DOHH2 (cell line): ENCODE measurements around the gene FAM78B.

Experiments used
- H3F3A ChIP-seq: fragments of 200-600 bp; sonication (generic), shearing (Covaris generic); 2 replicates; pipeline ENCODE4 v1.6.0; 2016; ENCODE audit warnings: antibody characterized with exemption, mild to moderate bottlenecking; ENCODE audit not compliant: control insufficient read depth, insufficient read depth
- H3K27ac ChIP-seq: fragments of 200-600 bp; sonication (generic); 2 replicates; pipeline ENCODE4 v1.5.1; 2014; ENCODE audit warnings: low read depth, mild to moderate bottlenecking, low read length, moderate library complexity
- H3K27me3 ChIP-seq: fragments of 200-600 bp; sonication (generic); 2 replicates; pipeline ENCODE4 v1.6.1; 2014; ENCODE audit warnings: mild to moderate bottlenecking, low read length, mixed read lengths; ENCODE audit not compliant: control insufficient read depth
- H3K36me3 ChIP-seq: fragments of 200-600 bp; sonication (generic); 2 replicates; pipeline ENCODE4 v1.6.1; 2014; ENCODE audit warnings: mild to moderate bottlenecking, low read length, moderate library complexity, mixed read lengths; ENCODE audit not compliant: control insufficient read depth
- H3K4me1 ChIP-seq: fragments of 200-600 bp; sonication (generic); 2 replicates; pipeline ENCODE4 v1.6.1; 2014; ENCODE audit warnings: mild to moderate bottlenecking, low read length, mixed read lengths; ENCODE audit not compliant: control insufficient read depth
- H3K4me2 ChIP-seq: fragments of 200-600 bp; sonication (generic); 2 replicates; pipeline ENCODE4 v1.6.0; 2014; ENCODE audit warnings: mild to moderate bottlenecking, low read length, moderate library complexity
- H3K4me3 ChIP-seq: fragments of 200-600 bp; sonication (generic); 2 replicates; pipeline ENCODE4 v1.5.1; 2014; ENCODE audit warnings: mild to moderate bottlenecking, low read length, mixed read lengths
- H3K79me2 ChIP-seq: fragments of 200-600 bp; sonication (generic); 2 replicates; pipeline ENCODE4 v1.6.1; 2014; ENCODE audit warnings: mild to moderate bottlenecking, low read length, mixed read lengths; ENCODE audit not compliant: control insufficient read depth
- H3K9me2 ChIP-seq: fragments of 200-600 bp; sonication (generic); replicated peaks from 2 replicates; pipeline ENCODE4 v1.6.1; 2014; ENCODE audit warnings: mild to moderate bottlenecking, low read length, mixed read lengths; ENCODE audit not compliant: control insufficient read depth
- H3K9me3 ChIP-seq: fragments of 200-600 bp; sonication (generic); 2 replicates; pipeline ENCODE4 v1.6.1; 2014; ENCODE audit warnings: antibody characterized with exemption, low read length, mixed read lengths; ENCODE audit not compliant: control insufficient read depth, insufficient read depth
- H4K20me1 ChIP-seq: fragments of 200-600 bp; sonication (generic); 2 replicates; pipeline ENCODE4 v1.6.0; 2014; ENCODE audit warnings: low read depth, mild to moderate bottlenecking, antibody characterized with exemption, low read length, moderate library complexity; ENCODE audit not compliant: control insufficient read depth, insufficient read depth
- EZH2phosphoT487 ChIP-seq: fragments of 200-600 bp; sonication (generic); IDR thresholded peaks from 2 replicates; pipeline ENCODE4 v1.6.1; 2017; ENCODE audit warnings: borderline replicate concordance, mild to moderate bottlenecking, antibody characterized with exemption, low read length, moderate library complexity, mixed read lengths
- TF ChIP-seq, protein P1 (sequence below): fragments of 200-600 bp; sonication (generic); IDR thresholded peaks from one replicate; pipeline ENCODE4 v1.5.1; 2014; ENCODE audit warnings: antibody characterized with exemption, mild to moderate bottlenecking, low read depth, low read length; ENCODE audit not compliant: poor library complexity, severe bottlenecking

FAM78B gene

DNA sequence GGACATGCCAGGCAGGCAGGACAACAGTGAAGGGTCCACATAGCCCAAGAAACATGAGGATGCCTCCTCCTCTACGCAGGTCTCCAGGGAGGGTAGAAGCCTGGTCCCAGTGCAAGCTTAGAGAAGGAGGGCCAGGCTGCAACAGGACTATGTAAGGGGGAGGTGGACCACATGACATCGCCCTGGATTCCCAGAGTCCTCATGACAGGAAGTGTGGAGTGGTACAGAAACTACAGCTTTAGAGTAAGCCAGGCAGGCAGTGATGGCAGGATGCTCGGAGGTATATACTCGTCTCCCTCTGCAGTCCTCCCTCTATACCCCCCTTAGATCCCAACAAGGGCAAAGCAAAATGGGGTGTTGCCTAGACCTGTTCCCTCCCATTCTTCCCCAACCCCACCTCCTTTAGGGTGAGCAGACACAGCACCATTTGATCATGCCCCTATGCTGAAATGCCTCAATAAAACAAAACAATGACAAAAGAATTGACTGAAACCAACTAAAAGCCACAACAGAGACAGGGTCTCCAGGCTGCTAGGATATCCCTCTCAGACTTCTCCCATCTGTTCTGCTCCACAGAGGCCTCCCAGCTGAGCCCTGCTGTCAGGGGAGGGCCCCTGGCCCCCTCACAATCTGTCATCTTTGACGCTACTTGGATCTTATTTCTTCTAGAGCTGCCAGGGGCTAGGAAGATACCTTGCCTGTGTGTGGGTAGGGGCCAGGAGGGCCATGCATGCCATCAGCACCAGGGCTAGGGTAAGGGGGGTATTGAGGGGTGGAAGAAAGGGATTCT, 13.1 kb downstream of the FAM78B start:
- Histone ChIP-seq H3K9me2 (no peaks in the 10 kb centered on the region), H3K9me3 (no peaks in the 10 kb centered on the region), H3K36me3 (no peaks in the 10 kb centered on the region), H3K79me2 (no peaks in the 10 kb centered on the region), H4K20me1 (no peaks in the 10 kb centered on the region), H3F3A (no peaks in the 10 kb centered on the region), H3K27me3 (0 out of 2 replicates have a peak, but pooled peaks cover 2% of the 10 kb centered on the region), H3K27ac (no peak overlapping the region), H3K4me2 (no peak overlapping the region), H3K4me3 (no peak overlapping the region), H3K4me1 (no peaks in the 10 kb centered on the region)
- TF ChIP-seq, protein P1, sequence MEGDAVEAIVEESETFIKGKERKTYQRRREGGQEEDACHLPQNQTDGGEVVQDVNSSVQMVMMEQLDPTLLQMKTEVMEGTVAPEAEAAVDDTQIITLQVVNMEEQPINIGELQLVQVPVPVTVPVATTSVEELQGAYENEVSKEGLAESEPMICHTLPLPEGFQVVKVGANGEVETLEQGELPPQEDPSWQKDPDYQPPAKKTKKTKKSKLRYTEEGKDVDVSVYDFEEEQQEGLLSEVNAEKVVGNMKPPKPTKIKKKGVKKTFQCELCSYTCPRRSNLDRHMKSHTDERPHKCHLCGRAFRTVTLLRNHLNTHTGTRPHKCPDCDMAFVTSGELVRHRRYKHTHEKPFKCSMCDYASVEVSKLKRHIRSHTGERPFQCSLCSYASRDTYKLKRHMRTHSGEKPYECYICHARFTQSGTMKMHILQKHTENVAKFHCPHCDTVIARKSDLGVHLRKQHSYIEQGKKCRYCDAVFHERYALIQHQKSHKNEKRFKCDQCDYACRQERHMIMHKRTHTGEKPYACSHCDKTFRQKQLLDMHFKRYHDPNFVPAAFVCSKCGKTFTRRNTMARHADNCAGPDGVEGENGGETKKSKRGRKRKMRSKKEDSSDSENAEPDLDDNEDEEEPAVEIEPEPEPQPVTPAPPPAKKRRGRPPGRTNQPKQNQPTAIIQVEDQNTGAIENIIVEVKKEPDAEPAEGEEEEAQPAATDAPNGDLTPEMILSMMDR, result no peak
- no peak for TF ChIP-seq EZH2phosphoT487

DNA sequence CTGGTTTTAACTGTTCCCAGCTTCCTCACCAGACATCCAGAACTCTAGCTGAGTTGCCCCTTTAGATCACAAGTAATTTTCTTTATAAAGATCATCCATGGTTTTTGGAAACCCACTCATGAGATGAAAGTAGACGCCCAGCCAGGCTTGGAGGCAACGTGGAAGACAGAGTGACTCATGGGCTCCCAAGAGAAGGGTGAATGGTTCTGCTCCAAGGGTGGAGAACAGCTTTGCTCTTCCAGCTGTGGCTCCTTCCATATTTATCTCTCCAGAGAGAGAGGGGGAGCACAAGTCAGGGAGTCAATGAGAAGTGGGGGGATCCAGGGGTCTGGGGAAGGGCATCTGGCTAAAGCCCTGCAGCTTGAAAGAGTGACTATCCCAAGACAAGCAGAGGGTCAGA, 13.8 kb downstream of the FAM78B start:
- H3K36me3 ChIP-seq, result no peaks in the 10 kb centered on the region
- H3K27me3 ChIP-seq, result 0 out of 2 replicates have a peak, but pooled peaks cover 2% of the 10 kb centered on the region
- TF ChIP-seq, protein P1, result no peak
- no peak for TF ChIP-seq EZH2phosphoT487
- H3K4me1 ChIP-seq, result no peaks in the 10 kb centered on the region
- H3F3A ChIP-seq, result no peaks in the 10 kb centered on the region
- H3K9me3 ChIP-seq, result no peaks in the 10 kb centered on the region
- no peaks in the 10 kb centered on the region for H4K20me1 ChIP-seq
- no peak overlapping the region for H3K4me3 ChIP-seq
- H3K27ac ChIP-seq, result no peak overlapping the region
- H3K79me2 ChIP-seq, result no peaks in the 10 kb centered on the region
- no peaks in the 10 kb centered on the region for H3K9me2 ChIP-seq
- no peak overlapping the region for H3K4me2 ChIP-seq

DNA sequence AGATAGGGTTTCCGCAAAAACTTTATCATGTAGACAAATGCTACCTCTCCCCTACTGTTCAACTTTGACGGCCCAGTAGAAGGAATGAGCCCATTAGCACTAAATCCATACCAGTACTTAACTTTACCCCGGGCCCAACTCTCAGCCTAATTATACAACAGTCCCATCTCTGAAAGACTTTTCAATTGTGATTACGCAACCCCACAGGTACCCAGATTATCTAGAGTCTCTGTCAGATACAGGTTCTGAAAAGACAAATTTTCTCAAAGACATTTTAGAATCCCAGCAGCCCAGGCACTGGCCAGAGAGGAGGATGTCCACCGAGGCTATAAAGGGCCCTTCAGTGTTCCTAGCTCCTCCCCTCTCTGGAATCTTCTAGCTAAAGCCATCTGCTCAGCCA, 15.0 kb downstream of the FAM78B start:
- H3K4me3 ChIP-seq, result no peak overlapping the region
- no peaks in the 10 kb centered on the region for H4K20me1 ChIP-seq
- H3K4me2 ChIP-seq, result no peak overlapping the region
- H3K9me2 ChIP-seq, result no peaks in the 10 kb centered on the region
- H3K4me1 ChIP-seq, result no peaks in the 10 kb centered on the region
- H3F3A ChIP-seq, result no peaks in the 10 kb centered on the region
- H3K36me3 ChIP-seq, result no peaks in the 10 kb centered on the region
- no peak overlapping the region for H3K27ac ChIP-seq
- no peaks in the 10 kb centered on the region for H3K79me2 ChIP-seq
- H3K9me3 ChIP-seq, result no peaks in the 10 kb centered on the region
- 0 out of 2 replicates have a peak, but pooled peaks cover 2% of the 10 kb centered on the region for H3K27me3 ChIP-seq
- TF ChIP-seq EZH2phosphoT487, result no peak
- TF ChIP-seq, protein P1, result no peak
